GM21390 (cell line): ENCODE measurements around the gene PDE2A.

Source experiments
- ATAC-seq: cut with Tn5 transposase; IDR thresholded peaks from one replicate; pipeline ENCODE4 v1.9.1; 2021; ENCODE audit not compliant: unreplicated experiment

Gene PDE2A

GRCh38 chr11:72637198-72637597, 37.0 kb downstream of the PDE2A start:
- ATAC-seq, result no peak

- no peak for ATAC-seq
Measured at GRCh38 chr11:72636376-72636775, 37.8 kb downstream of the PDE2A start.

GRCh38 chr11:72635933-72636332, 38.3 kb downstream of the PDE2A start:
- no peak for ATAC-seq

GRCh38 chr11:72635309-72635915, 38.8 kb downstream of the PDE2A start:
- ATAC-seq, result no peak

- ATAC-seq, result no peak
Measured at GRCh38 chr11:72634472-72635095, 39.6 kb downstream of the PDE2A start.

- no peak for ATAC-seq
Measured at GRCh38 chr11:72634016-72634415, 40.2 kb downstream of the PDE2A start.

- ATAC-seq, result no peak
Measured at GRCh38 chr11:72633068-72633467, 41.2 kb downstream of the PDE2A start.

GRCh38 chr11:72631806-72632731, 42.2 kb downstream of the PDE2A start:
- no peak for ATAC-seq

- no peak for ATAC-seq
Measured at GRCh38 chr11:72630104-72630852, 43.9 kb downstream of the PDE2A start.

GRCh38 chr11:72629266-72629665, 45.0 kb downstream of the PDE2A start:
- no peak for ATAC-seq

GRCh38 chr11:72627594-72628281, 46.5 kb downstream of the PDE2A start:
- no peak for ATAC-seq

GRCh38 chr11:72626414-72626936, 47.7 kb downstream of the PDE2A start:
- ATAC-seq, result no peak

GRCh38 chr11:72625691-72626413, 48.4 kb downstream of the PDE2A start:
- no peak for ATAC-seq

GRCh38 chr11:72624496-72625201, 49.6 kb downstream of the PDE2A start:
- ATAC-seq, result no peak

GRCh38 chr11:72623052-72623451, 51.2 kb downstream of the PDE2A start:
- no peak for ATAC-seq

- ATAC-seq, result no peak
Measured at GRCh38 chr11:72621008-72621610, 53.1 kb downstream of the PDE2A start.

GRCh38 chr11:72618803-72619202, 55.4 kb downstream of the PDE2A start:
- ATAC-seq, result no peak

- ATAC-seq, result no peak
Measured at GRCh38 chr11:72617080-72617762, 57.0 kb downstream of the PDE2A start.
